ENCODE results near the gene SRXN1. TPM values are rescaled to one million over a fixed set of nuclear protein-coding genes. Genes with fewer than 3 reads are reported as not detected.
"Not testable (repeated sequence)": the region's sequence is repeated elsewhere in the genome, so short reads cannot be mapped to it uniquely, and the experiment has no call there.

The SRXN1 gene
- total RNA-seq, 2 experiments from 2014 or later = 1.2 to 1.4 TPM

DNA sequence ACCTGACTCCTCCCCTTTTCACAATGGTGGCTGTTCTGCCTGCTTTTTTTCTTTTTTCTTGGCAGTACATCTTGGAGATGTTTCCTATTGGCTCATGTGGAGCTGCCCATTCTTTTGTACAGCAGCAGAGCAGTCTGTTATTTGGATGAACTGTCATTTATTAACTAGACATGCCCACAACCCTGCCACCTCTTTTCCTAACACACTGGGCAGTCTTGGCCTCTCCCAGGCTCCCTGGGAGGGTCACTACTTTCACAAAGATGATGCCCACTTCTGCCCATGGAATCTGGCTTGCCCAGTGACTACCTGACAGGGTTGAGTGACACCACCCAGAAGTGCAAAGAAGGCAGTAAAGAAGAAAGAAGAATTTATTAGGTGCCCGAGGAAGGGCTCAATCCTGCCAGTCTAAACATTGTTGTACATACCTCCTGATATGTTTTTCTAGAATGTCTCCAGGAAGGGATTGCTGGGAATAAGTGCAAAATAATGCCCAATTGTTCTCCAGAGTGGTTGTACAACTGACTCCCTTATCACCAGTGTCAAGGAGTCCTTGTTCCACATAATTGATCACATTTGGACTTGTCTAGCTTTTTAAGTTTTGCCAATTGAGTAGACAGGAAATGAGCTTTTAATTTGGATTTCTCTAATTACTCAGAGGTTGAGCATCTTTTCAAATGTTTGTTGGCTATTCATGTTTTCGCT is 42.3 kb upstream of the SRXN1 start:
- ATAC-seq (ENCODE audit: poor library complexity) (no peak), DNase-seq (no peak)
- TF ChIP-seq, protein P1, sequence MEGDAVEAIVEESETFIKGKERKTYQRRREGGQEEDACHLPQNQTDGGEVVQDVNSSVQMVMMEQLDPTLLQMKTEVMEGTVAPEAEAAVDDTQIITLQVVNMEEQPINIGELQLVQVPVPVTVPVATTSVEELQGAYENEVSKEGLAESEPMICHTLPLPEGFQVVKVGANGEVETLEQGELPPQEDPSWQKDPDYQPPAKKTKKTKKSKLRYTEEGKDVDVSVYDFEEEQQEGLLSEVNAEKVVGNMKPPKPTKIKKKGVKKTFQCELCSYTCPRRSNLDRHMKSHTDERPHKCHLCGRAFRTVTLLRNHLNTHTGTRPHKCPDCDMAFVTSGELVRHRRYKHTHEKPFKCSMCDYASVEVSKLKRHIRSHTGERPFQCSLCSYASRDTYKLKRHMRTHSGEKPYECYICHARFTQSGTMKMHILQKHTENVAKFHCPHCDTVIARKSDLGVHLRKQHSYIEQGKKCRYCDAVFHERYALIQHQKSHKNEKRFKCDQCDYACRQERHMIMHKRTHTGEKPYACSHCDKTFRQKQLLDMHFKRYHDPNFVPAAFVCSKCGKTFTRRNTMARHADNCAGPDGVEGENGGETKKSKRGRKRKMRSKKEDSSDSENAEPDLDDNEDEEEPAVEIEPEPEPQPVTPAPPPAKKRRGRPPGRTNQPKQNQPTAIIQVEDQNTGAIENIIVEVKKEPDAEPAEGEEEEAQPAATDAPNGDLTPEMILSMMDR (IDR thresholded peaks at IDR 0.05) = no peak
- intact Hi-C loops (cut with DNase I, micrococcal nuclease) = no loop called here
- Mint-ChIP-seq H3K27me3 (peaks cover 27% of the 10 kb centered on the region), H3K27ac (no peak overlapping the region), H3K4me1 (ENCODE audit: low read depth) (no peaks in the 10 kb centered on the region), H3K4me3 (no peak overlapping the region), H3K36me3 (ENCODE audit: low read depth) (no peaks in the 10 kb centered on the region), H3K9me3 (no peaks in the 10 kb centered on the region)
- H3K27me3 ChIP-seq (ENCODE audit: control insufficient read depth in 1 of 2, insufficient read depth in 2 of 2, low read length in 2 of 2) = peaks cover 0 to 2% of the 10 kb centered on the region in 2 experiments
- ChIA-PET CTCF (no interaction called here), POLR2A (no interaction called here)
- H3K9me3 ChIP-seq (ENCODE audit: control insufficient read depth in 1 of 2, insufficient read depth in 1 of 2, low read length in 2 of 2) = peaks cover 0 to 5% of the 10 kb centered on the region in 2 experiments
- no peaks in the 10 kb centered on the region for H3K36me3 ChIP-seq (ENCODE audit: insufficient read depth, low read length)
- no peak overlapping the region for H3K4me3 ChIP-seq (ENCODE audit: low read length)
- no peaks in the 10 kb centered on the region for H3K4me1 ChIP-seq (ENCODE audit: insufficient read depth, low read length)
- no peak overlapping the region for H3K27ac ChIP-seq (ENCODE audit: low read depth in 1 of 2, low read length in 2 of 2)

GRCh38 chr20:694496-694895 is 41.5 kb upstream of the SRXN1 start:
- H3K27me3 Mint-ChIP-seq = peaks cover 34% of the 10 kb centered on the region
- no peaks in the 10 kb centered on the region for H3K9me3 Mint-ChIP-seq
- peaks cover 0 to 2% of the 10 kb centered on the region in 2 experiments for H3K27me3 ChIP-seq (ENCODE audit: control insufficient read depth in 1 of 2, insufficient read depth in 2 of 2, low read length in 2 of 2)
- intact Hi-C loops (cut with DNase I, micrococcal nuclease) = no loop called here
- CTCF ChIA-PET = no interaction called here
- no peak for ATAC-seq (ENCODE audit: poor library complexity)
- no peak overlapping the region for H3K27ac ChIP-seq (ENCODE audit: low read depth in 1 of 2, low read length in 2 of 2)
- H3K36me3 ChIP-seq (ENCODE audit: insufficient read depth, low read length) = no peaks in the 10 kb centered on the region
- no peaks in the 10 kb centered on the region for H3K4me1 ChIP-seq (ENCODE audit: insufficient read depth, low read length)
- no peak overlapping the region for H3K4me3 Mint-ChIP-seq
- DNase-seq = no peak
- POLR2A ChIA-PET = no interaction called here
- TF ChIP-seq, protein P1 (IDR thresholded peaks at IDR 0.05) = no peak
- H3K9me3 ChIP-seq (ENCODE audit: control insufficient read depth in 1 of 2, insufficient read depth in 1 of 2, low read length in 2 of 2) = peaks cover 0 to under 1% of the 10 kb centered on the region in 2 experiments
- H3K27ac Mint-ChIP-seq = no peak overlapping the region
- no peaks in the 10 kb centered on the region for H3K36me3 Mint-ChIP-seq (ENCODE audit: low read depth)
- no peak overlapping the region for H3K4me3 ChIP-seq (ENCODE audit: low read length)
- H3K4me1 Mint-ChIP-seq (ENCODE audit: low read depth) = no peaks in the 10 kb centered on the region

DNA sequence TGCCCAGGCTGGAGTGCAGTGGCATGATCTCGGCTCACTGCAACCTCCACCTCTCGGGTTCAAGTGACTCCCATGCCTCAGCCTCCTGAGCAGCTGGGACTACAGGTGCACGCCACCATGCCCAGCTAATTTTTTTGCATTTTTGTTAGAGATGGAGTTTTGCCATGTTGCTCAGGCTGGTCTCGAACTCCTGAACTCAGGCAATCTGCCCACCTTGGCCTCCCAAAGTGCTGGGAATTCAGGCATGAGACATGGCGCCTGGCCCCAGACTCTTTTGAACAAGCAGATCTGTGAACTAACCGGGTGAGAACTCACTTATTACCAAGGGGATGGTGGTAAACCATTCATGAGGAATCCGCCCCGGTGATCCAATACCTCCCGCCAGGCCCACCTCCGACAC is 40.8 kb upstream of the SRXN1 start:
- peaks cover 41% of the 10 kb centered on the region for H3K27me3 Mint-ChIP-seq
- CTCF ChIA-PET; H3K9me3 ChIP-seq (ENCODE audit: control insufficient read depth in 1 of 2, insufficient read depth in 1 of 2, low read length in 2 of 2); ATAC-seq (ENCODE audit: poor library complexity); H3K9me3 Mint-ChIP-seq; H3K27ac Mint-ChIP-seq; DNase-seq; H3K27ac ChIP-seq (ENCODE audit: low read depth in 1 of 2, low read length in 2 of 2); H3K4me1 ChIP-seq (ENCODE audit: insufficient read depth, low read length); H3K4me3 Mint-ChIP-seq; H3K36me3 ChIP-seq (ENCODE audit: insufficient read depth, low read length); H3K27me3 ChIP-seq (ENCODE audit: control insufficient read depth in 1 of 2, insufficient read depth in 2 of 2, low read length in 2 of 2); intact Hi-C loops (cut with DNase I, micrococcal nuclease); H3K4me3 ChIP-seq (ENCODE audit: low read length); H3K4me1 Mint-ChIP-seq (ENCODE audit: low read depth); POLR2A ChIA-PET; H3K36me3 Mint-ChIP-seq (ENCODE audit: low read depth): not testable (repeated sequence)

DNA sequence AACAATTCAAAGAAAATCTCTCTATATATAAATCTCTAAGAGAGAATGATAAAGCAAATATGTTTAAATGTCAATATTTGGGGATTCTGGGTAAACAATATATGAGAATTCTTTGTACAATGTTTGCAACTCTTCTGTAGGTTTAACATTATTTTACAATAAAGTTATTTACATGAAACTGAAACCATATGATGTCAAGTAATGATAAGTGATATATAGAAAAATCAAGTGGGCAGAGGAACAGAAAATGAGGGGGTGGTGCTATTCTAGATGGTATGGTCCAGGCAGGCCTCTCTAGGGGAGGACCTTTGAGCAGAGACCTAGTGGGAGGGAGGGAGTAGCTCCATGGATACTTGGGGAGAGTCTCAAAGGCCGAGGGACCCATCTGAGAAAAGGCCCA is 39.0 kb upstream of the SRXN1 start:
- DNase-seq = no peak
- no peak overlapping the region for H3K4me3 ChIP-seq (ENCODE audit: low read length)
- H3K27me3 ChIP-seq (ENCODE audit: control insufficient read depth in 1 of 2, insufficient read depth in 2 of 2, low read length in 2 of 2) = no peaks in the 10 kb centered on the region
- no peak overlapping the region for H3K4me3 Mint-ChIP-seq
- H3K27ac Mint-ChIP-seq = no peak overlapping the region
- ATAC-seq (ENCODE audit: poor library complexity) = no peak
- TF ChIP-seq, protein P1 (IDR thresholded peaks at IDR 0.05) = no peak
- H3K4me1 ChIP-seq (ENCODE audit: insufficient read depth, low read length) = no peaks in the 10 kb centered on the region
- CTCF ChIA-PET = no interaction called here
- intact Hi-C loops (cut with DNase I, micrococcal nuclease) = no loop called here
- H3K36me3 Mint-ChIP-seq (ENCODE audit: low read depth) = no peaks in the 10 kb centered on the region
- H3K4me1 Mint-ChIP-seq (ENCODE audit: low read depth) = no peaks in the 10 kb centered on the region
- POLR2A ChIA-PET = no interaction called here
- peaks cover 0 to 12% of the 10 kb centered on the region in 2 experiments for H3K9me3 ChIP-seq (ENCODE audit: control insufficient read depth in 1 of 2, insufficient read depth in 1 of 2, low read length in 2 of 2)
- peaks cover 55% of the 10 kb centered on the region for H3K27me3 Mint-ChIP-seq
- H3K36me3 ChIP-seq (ENCODE audit: insufficient read depth, low read length) = no peaks in the 10 kb centered on the region
- H3K27ac ChIP-seq (ENCODE audit: low read depth in 1 of 2, low read length in 2 of 2) = no peak overlapping the region
- no peaks in the 10 kb centered on the region for H3K9me3 Mint-ChIP-seq

Data from CD4-positive, alpha-beta T cell (primary cell).